HuH-7.5 (cell line): ENCODE results near the gene RARA.

Experiments
- DNase-seq: peaks from one replicate; pipeline ENCODE4 v3.0.0; 2011; ENCODE audit warnings: low spot score

RARA gene

GRCh38 chr17:40327735-40328385, 18.9 kb downstream of the RARA start:
- no peak for DNase-seq

GRCh38 chr17:40328386-40328766, 19.4 kb downstream of the RARA start:
- DNase-seq = no peak

- DNase-seq = no peak
These were observed 21.1 kb downstream of the RARA start for GRCh38 chr17:40329839-40330794.

GRCh38 chr17:40330850-40331470, 22.0 kb downstream of the RARA start:
- no peak for DNase-seq

- no peak for DNase-seq
These were observed 23.0 kb downstream of the RARA start for GRCh38 chr17:40331743-40332641.

- no peak for DNase-seq
These were observed 24.9 kb downstream of the RARA start for GRCh38 chr17:40333781-40334448.

- DNase-seq = no peak
These were observed 26.6 kb downstream of the RARA start for GRCh38 chr17:40335620-40336019.

GRCh38 chr17:40337351-40337750, 28.4 kb downstream of the RARA start:
- no peak for DNase-seq

GRCh38 chr17:40338058-40338457, 29.1 kb downstream of the RARA start:
- no peak for DNase-seq

GRCh38 chr17:40338941-40339649, 30.1 kb downstream of the RARA start:
- no peak for DNase-seq

GRCh38 chr17:40340327-40340726, 31.3 kb downstream of the RARA start:
- no peak for DNase-seq

GRCh38 chr17:40340880-40341807, 32.2 kb downstream of the RARA start:
- peak; percentile 73 for DNase-seq

GRCh38 chr17:40341808-40342503, 33.0 kb downstream of the RARA start:
- peak; percentile 79 for DNase-seq

- no peak for DNase-seq
These were observed 33.7 kb downstream of the RARA start for GRCh38 chr17:40342504-40343218.

- DNase-seq = no peak
These were observed 34.5 kb downstream of the RARA start for GRCh38 chr17:40343219-40344119.

GRCh38 chr17:40344421-40345160, 35.6 kb downstream of the RARA start:
- DNase-seq = no peak
